HG02759 (cell line): Measurements from ENCODE around the gene C3orf70.

Source experiments
- ATAC-seq: cut with Tn5 transposase; IDR thresholded peaks from one replicate; pipeline ENCODE4 v1.9.1; 2021; ENCODE audit warnings: mild to moderate bottlenecking, moderate library complexity; ENCODE audit not compliant: unreplicated experiment

Gene C3orf70

GRCh38 chr3:185089751-185090150, 63.1 kb downstream of the C3orf70 start:
- no peak for ATAC-seq

- ATAC-seq, result no peak
These were observed 63.5 kb downstream of the C3orf70 start for GRCh38 chr3:185089343-185089742.

- no peak for ATAC-seq
These were observed 65.4 kb downstream of the C3orf70 start for GRCh38 chr3:185087419-185087818.

- ATAC-seq, result no peak
These were observed 68.0 kb downstream of the C3orf70 start for GRCh38 chr3:185084901-185085300.

GRCh38 chr3:185084402-185084801, 68.5 kb downstream of the C3orf70 start:
- ATAC-seq, result no peak

GRCh38 chr3:185082829-185083228, 70.0 kb downstream of the C3orf70 start:
- ATAC-seq, result no peak

- ATAC-seq, result no peak
These were observed 70.7 kb downstream of the C3orf70 start for GRCh38 chr3:185082149-185082548.

- ATAC-seq, result no peak
These were observed 71.3 kb downstream of the C3orf70 start for GRCh38 chr3:185081521-185081920.

GRCh38 chr3:185079625-185080024, 73.2 kb downstream of the C3orf70 start:
- ATAC-seq, result no peak

GRCh38 chr3:185076219-185076618, 76.6 kb downstream of the C3orf70 start:
- ATAC-seq, result no peak

GRCh38 chr3:185075547-185075946, 77.3 kb downstream of the C3orf70 start:
- ATAC-seq, result no peak

- ATAC-seq, result no peak
These were observed 81.5 kb downstream of the C3orf70 start for GRCh38 chr3:185071287-185071800.

GRCh38 chr3:185070491-185071286, 82.2 kb downstream of the C3orf70 start:
- no peak for ATAC-seq

- no peak for ATAC-seq
These were observed 83.5 kb downstream of the C3orf70 start for GRCh38 chr3:185069037-185070030.

GRCh38 chr3:185067173-185067572, 85.7 kb downstream of the C3orf70 start:
- ATAC-seq, result no peak

- no peak for ATAC-seq
These were observed 86.6 kb downstream of the C3orf70 start for GRCh38 chr3:185066251-185066650.

- ATAC-seq, result no peak
These were observed 87.8 kb downstream of the C3orf70 start for GRCh38 chr3:185065059-185065458.

GRCh38 chr3:185063431-185063830, 89.4 kb downstream of the C3orf70 start:
- no peak for ATAC-seq

- ATAC-seq, result no peak
These were observed 90.7 kb downstream of the C3orf70 start for GRCh38 chr3:185062191-185062590.

- ATAC-seq, result no peak
These were observed 92.2 kb downstream of the C3orf70 start for GRCh38 chr3:185060655-185061054.

- no peak for ATAC-seq
These were observed 93.1 kb downstream of the C3orf70 start for GRCh38 chr3:185059766-185060165.
